Glomerular endothelial cell (primary cell): ENCODE results near the gene TADA3. TPM values are rescaled to one million over a fixed set of nuclear protein-coding genes. Genes with fewer than 3 reads are reported as not detected.
"Not testable (repeated sequence)": the region's sequence is repeated elsewhere in the genome, so short reads cannot be mapped to it uniquely, and the experiment has no call there.

Source experiments
- DNase-seq: peaks from one replicate; pipeline ENCODE4 v3.0.0-alpha.2; 2011; ENCODE audit warnings: low read depth, low spot score; ENCODE audit errors: extremely low read depth
- total RNA-seq: library from RNA; depleted of rRNA; stranded (reverse); fragments of >200 nt; gene quantifications from 2 replicates; pipeline ENCODE4 v1.2.3, GENCODE V29; 2015

Gene TADA3
- total RNA-seq, 1 donor from 2014 or later: 58.9 TPM

- DNase-seq: no peak
Observed at GRCh38 chr3:9785602-9786001, 6.7 kb downstream of the TADA3 start.

GRCh38 chr3:9784965-9785364 is 7.3 kb downstream of the TADA3 start:
- DNase-seq: no peak

- no peak for DNase-seq
Observed at GRCh38 chr3:9783954-9784353, 8.3 kb downstream of the TADA3 start.

- no peak for DNase-seq
Observed at GRCh38 chr3:9782770-9783169, 9.5 kb downstream of the TADA3 start.

- no peak for DNase-seq
Observed at GRCh38 chr3:9781978-9782603, 10.2 kb downstream of the TADA3 start.

- DNase-seq: no peak
Observed at GRCh38 chr3:9781551-9781950, 10.7 kb downstream of the TADA3 start.

- no peak for DNase-seq
Observed at GRCh38 chr3:9780910-9781309, 11.4 kb downstream of the TADA3 start.

- DNase-seq: no peak
Observed at GRCh38 chr3:9780458-9780812, 11.8 kb downstream of the TADA3 start.

GRCh38 chr3:9779721-9780457 is 12.4 kb downstream of the TADA3 start:
- no peak for DNase-seq

- no peak for DNase-seq
Observed at GRCh38 chr3:9779075-9779593, 13.1 kb downstream of the TADA3 start.

GRCh38 chr3:9778143-9779074 is 13.9 kb downstream of the TADA3 start:
- DNase-seq: no peak

GRCh38 chr3:9777694-9778021 is 14.6 kb downstream of the TADA3 start:
- DNase-seq: no peak

- DNase-seq: no peak
Observed at GRCh38 chr3:9776896-9777693, 15.2 kb downstream of the TADA3 start.

GRCh38 chr3:9771007-9771406 is 21.3 kb downstream of the TADA3 start:
- not testable (repeated sequence) for DNase-seq

GRCh38 chr3:9770276-9770812 is 21.9 kb downstream of the TADA3 start:
- no peak for DNase-seq

GRCh38 chr3:9769426-9770275 is 22.6 kb downstream of the TADA3 start, which contains the start of gene CAMK1:
Gene CAMK1 (minus strand): TSS chr3:9769947. CDS start chr3:9767749, 2,198 bp downstream.
- no peak for DNase-seq

GRCh38 chr3:9769012-9769411 is 23.3 kb downstream of the TADA3 start:
- DNase-seq: no peak

- no peak for DNase-seq
Observed at GRCh38 chr3:9768141-9768775, 24.0 kb downstream of the TADA3 start.

GRCh38 chr3:9767418-9767817 is 24.9 kb downstream of the TADA3 start:
- DNase-seq: no peak
